HG03095 (cell line): ENCODE data around the gene EPHA8.

Source experiments
- ATAC-seq: cut with Tn5 transposase; IDR thresholded peaks from one replicate; pipeline ENCODE4 v1.9.1; 2021; ENCODE audit warnings: moderate library complexity; ENCODE audit not compliant: unreplicated experiment

The EPHA8 gene

GRCh38 chr1:22563671-22564602, 648 bp downstream of the EPHA8 start:
- ATAC-seq = no peak

- no peak for ATAC-seq
These were observed 2.9 kb downstream of the EPHA8 start for GRCh38 chr1:22566161-22566560.

- no peak for ATAC-seq
These were observed 3.9 kb downstream of the EPHA8 start for GRCh38 chr1:22567197-22567596.

GRCh38 chr1:22567994-22568393, 4.7 kb downstream of the EPHA8 start:
- no peak for ATAC-seq

- ATAC-seq = no peak
These were observed 6.0 kb downstream of the EPHA8 start for GRCh38 chr1:22569269-22569668.

- no peak for ATAC-seq
These were observed 7.0 kb downstream of the EPHA8 start for GRCh38 chr1:22570140-22570909.

- no peak for ATAC-seq
These were observed 9.5 kb downstream of the EPHA8 start for GRCh38 chr1:22572818-22573217.

- ATAC-seq = no peak
These were observed 9.9 kb downstream of the EPHA8 start for GRCh38 chr1:22573237-22573636.

GRCh38 chr1:22575532-22576149, 12.4 kb downstream of the EPHA8 start:
- ATAC-seq = no peak

GRCh38 chr1:22576150-22576544, 12.9 kb downstream of the EPHA8 start:
- ATAC-seq = no peak

- no peak for ATAC-seq
These were observed 13.3 kb downstream of the EPHA8 start for GRCh38 chr1:22576617-22577016.

- no peak for ATAC-seq
These were observed 15.6 kb downstream of the EPHA8 start for GRCh38 chr1:22578732-22579361.

- no peak for ATAC-seq
These were observed 16.4 kb downstream of the EPHA8 start for GRCh38 chr1:22579541-22580155.

- ATAC-seq = no peak
These were observed 19.7 kb downstream of the EPHA8 start for GRCh38 chr1:22582661-22583635.

- no peak for ATAC-seq
These were observed 20.8 kb downstream of the EPHA8 start for GRCh38 chr1:22584001-22584562.

GRCh38 chr1:22584970-22585369, 21.7 kb downstream of the EPHA8 start:
- no peak for ATAC-seq

GRCh38 chr1:22585471-22585870, 22.2 kb downstream of the EPHA8 start:
- ATAC-seq = no peak

GRCh38 chr1:22586356-22587130, 23.3 kb downstream of the EPHA8 start:
- ATAC-seq = no peak
